H1 (cell line): ENCODE measurements around the gene FAM167B. TPM values are rescaled to one million over a fixed set of nuclear protein-coding genes. Genes with fewer than 3 reads are reported as not detected.

ENCODE experiments used
- CTCF ChIA-PET: fragments of 300-600 bp; sonication (Branson Sonifier 250); formaldehyde crosslinking; loops from one replicate; lab custom pipeline; 2021; ENCODE audit not compliant: partially characterized antibody; lab: Charles Lee
- POLR2A ChIA-PET: fragments of 300-600 bp; sonication (Branson Sonifier 250); formaldehyde crosslinking; loops from one replicate; lab custom pipeline; 2021; ENCODE audit warnings: inconsistent platforms; ENCODE audit not compliant: partially characterized antibody; lab: Charles Lee
- DNase-seq, 2 experiments: peaks; one replicate each; pipeline versions ENCODE4 v3.0.0 to v3.0.0-alpha.2; 2010 to 2022; ENCODE audit warnings: low spot score in 2 of 2, low read depth in 1 of 2, mixed read lengths in 1 of 2
- FAIRE-seq: peaks from 2 replicates; lab custom pipeline; 2011; peaks lifted over from hg19 to GRCh38; lab: Jason Lieb, UNC
- H2AFZ ChIP-seq: 2 replicates; pipeline ENCODE4 v1.8.1; 2012; ENCODE audit warnings: low read length, inconsistent platforms
- H2AK5ac ChIP-seq: 2 replicates; pipeline ENCODE4 v1.6.1; 2013; ENCODE audit warnings: low read depth, low read length
- H2BK120ac ChIP-seq: replicated peaks from 2 replicates; pipeline ENCODE3; 2013; ENCODE audit warnings: low read depth, low read length, inconsistent platforms
- H2BK12ac ChIP-seq: 2 replicates; pipeline ENCODE4 v1.6.1; 2013; ENCODE audit warnings: low read depth, low read length
- H2BK15ac ChIP-seq: 2 replicates; pipeline ENCODE4 v1.6.1; 2013; ENCODE audit warnings: low read length
- H2BK20ac ChIP-seq: 2 replicates; pipeline ENCODE4 v1.6.1; 2013; ENCODE audit warnings: low read length
- H2BK5ac ChIP-seq: 2 replicates; pipeline ENCODE4 v1.6.1; 2013; ENCODE audit warnings: low read depth, low read length
- H3K14ac ChIP-seq: 2 replicates; pipeline ENCODE4 v1.6.1; 2013; ENCODE audit warnings: inconsistent platforms; ENCODE audit not compliant: insufficient read length
- H3K18ac ChIP-seq: 2 replicates; pipeline ENCODE4 v1.6.1; 2013; ENCODE audit warnings: low read length; ENCODE audit errors: extremely low read depth
- H3K23ac ChIP-seq: 2 replicates; pipeline ENCODE4 v1.6.1; 2013; ENCODE audit warnings: inconsistent platforms; ENCODE audit not compliant: insufficient read length
- H3K23me2 ChIP-seq: 2 replicates; pipeline ENCODE4 v1.6.1; 2013; ENCODE audit warnings: low read depth, low read length
- H3K27ac ChIP-seq: 2 replicates; pipeline ENCODE4 v1.6.1; 2011; ENCODE audit warnings: low read depth, low read length, inconsistent platforms
- H3K27me3 ChIP-seq, 4 experiments: replicated peaks in 1 of 4; 1 replicate in 1 of 4; 2 replicates in 3 of 4; pipeline versions ENCODE4 v1.6.1 to v1.8.1; 2011 to 2013; ENCODE audit warnings: low read length in 3 of 4, mild to moderate bottlenecking in 3 of 4, inconsistent platforms in 2 of 4, mixed read lengths in 2 of 4, moderate library complexity in 1 of 4; ENCODE audit not compliant: control insufficient read depth in 3 of 4, insufficient read depth in 3 of 4; ENCODE audit errors: extremely low read depth in 1 of 4
- H3K36me3 ChIP-seq, 4 experiments: 2 replicates each; pipeline versions ENCODE4 v1.6.1 to v1.8.1; 2011 to 2013; ENCODE audit warnings: mild to moderate bottlenecking in 4 of 4, low read length in 3 of 4, moderate library complexity in 2 of 4, control low read depth in 1 of 4, inconsistent platforms in 1 of 4; ENCODE audit not compliant: insufficient read depth in 4 of 4, control insufficient read depth in 2 of 4
- H3K4ac ChIP-seq: replicated peaks from 2 replicates; pipeline ENCODE3; 2013; ENCODE audit warnings: low read length, low read depth, mixed read lengths, inconsistent platforms; ENCODE audit not compliant: insufficient read length
- H3K4me1 ChIP-seq, 4 experiments: replicated peaks in 1 of 4; 1 replicate in 1 of 4; 2 replicates in 3 of 4; pipeline versions ENCODE4 v1.6.1 to v1.8.1; 2011 to 2013; ENCODE audit warnings: low read length in 3 of 4, inconsistent platforms in 2 of 4, mixed read lengths in 1 of 4; ENCODE audit not compliant: insufficient read depth in 4 of 4, control insufficient read depth in 3 of 4
- H3K4me2 ChIP-seq, 2 experiments: 2 replicates each; pipeline versions ENCODE4 v1.6.1 to v1.8.1; 2011 to 2013; ENCODE audit warnings: low read depth in 2 of 2, low read length in 2 of 2, control low read depth in 1 of 2, inconsistent platforms in 1 of 2, mild to moderate bottlenecking in 1 of 2; ENCODE audit not compliant: insufficient read depth in 1 of 2
- H3K4me3 ChIP-seq, 4 experiments: fragments of 200-600, 300-600 bp in 1 of 4; sonication (generic), shearing (Covaris generic), sonication (Bioruptor Twin) in 1 of 4; 2 replicates each; pipeline versions ENCODE4 v1.5.1 to v1.8.1; 2011 to 2016; ENCODE audit warnings: low read length in 4 of 4, low read depth in 3 of 4, control low read depth in 2 of 4, inconsistent platforms in 2 of 4, mild to moderate bottlenecking in 2 of 4, mixed read lengths in 1 of 4, moderate library complexity in 1 of 4; ENCODE audit not compliant: insufficient read depth in 2 of 4; ENCODE audit errors: extremely low read depth in 1 of 4
- H3K56ac ChIP-seq: replicated peaks from 2 replicates; pipeline ENCODE3; 2013; ENCODE audit warnings: low read depth, mild to moderate bottlenecking, mixed read lengths, low read length, inconsistent platforms; ENCODE audit not compliant: insufficient read length
- H3K79me1 ChIP-seq: 2 replicates; pipeline ENCODE4 v1.6.1; 2013; ENCODE audit warnings: low read depth, low read length, control low read depth
- H3K79me2 ChIP-seq, 2 experiments: 2 replicates each; pipeline versions ENCODE4 v1.6.1 to v1.8.1; 2012 to 2013; ENCODE audit warnings: low read length in 2 of 2, mild to moderate bottlenecking in 2 of 2, inconsistent platforms in 1 of 2; ENCODE audit not compliant: insufficient read depth in 2 of 2, control insufficient read depth in 1 of 2
- H3K9ac ChIP-seq, 4 experiments: replicated peaks in 1 of 4; 1 replicate in 1 of 4; 2 replicates in 3 of 4; pipeline versions ENCODE4 v1.6.1 to v1.8.1; 2011 to 2013; ENCODE audit warnings: low read depth in 3 of 4, low read length in 3 of 4, control low read depth in 2 of 4, mild to moderate bottlenecking in 2 of 4, moderate library complexity in 2 of 4, inconsistent platforms in 1 of 4; ENCODE audit errors: extremely low read depth in 1 of 4
- H3K9me3 ChIP-seq, 2 experiments: 2 replicates each; pipeline versions ENCODE4 v1.6.1 to v1.8.1; 2012 to 2013; ENCODE audit warnings: mild to moderate bottlenecking in 2 of 2, moderate library complexity in 2 of 2, control low read depth in 1 of 2, inconsistent platforms in 1 of 2, low read depth in 1 of 2, low read length in 1 of 2, mixed read lengths in 1 of 2; ENCODE audit not compliant: insufficient read depth in 2 of 2
- H4K20me1 ChIP-seq, 2 experiments: replicated peaks in 1 of 2; 2 replicates each; pipeline versions ENCODE3 to v1.8.1; 2011 to 2013; ENCODE audit warnings: inconsistent platforms in 2 of 2, low read length in 2 of 2, mild to moderate bottlenecking in 1 of 2; ENCODE audit not compliant: insufficient read depth in 2 of 2, control insufficient read depth in 1 of 2
- H4K5ac ChIP-seq: 2 replicates; pipeline ENCODE4 v1.6.1; 2013; ENCODE audit warnings: low read length, low read depth, mixed read lengths, inconsistent platforms; ENCODE audit not compliant: insufficient read length
- H4K8ac ChIP-seq: 2 replicates; pipeline ENCODE4 v1.8.0; 2013; ENCODE audit warnings: mild to moderate bottlenecking, moderate library complexity, low read length, inconsistent platforms; ENCODE audit not compliant: insufficient read depth; ENCODE audit errors: extremely low read depth
- H4K91ac ChIP-seq: replicated peaks from 2 replicates; pipeline ENCODE3; 2013; ENCODE audit warnings: low read length, mixed read lengths, inconsistent platforms; ENCODE audit not compliant: insufficient read length
- BACH1 ChIP-seq: IDR thresholded peaks from 2 replicates; pipeline ENCODE4 v1.6.1; 2012; ENCODE audit warnings: low read length, improper control_type of control experiment
- EZH2 ChIP-seq: fragments of 200-600 bp; sonication (generic); IDR thresholded peaks from 2 replicates; pipeline ENCODE4 v1.7.1; 2012; ENCODE audit warnings: low read depth, mild to moderate bottlenecking, moderate library complexity, low read length, inconsistent platforms; ENCODE audit not compliant: severe bottlenecking
- KDM4A ChIP-seq: IDR thresholded peaks from one replicate; pipeline ENCODE4 v1.7.1; 2012; ENCODE audit warnings: low read depth, mild to moderate bottlenecking, moderate library complexity, low read length, inconsistent platforms; ENCODE audit not compliant: severe bottlenecking
- MAX ChIP-seq: IDR thresholded peaks from 2 replicates; pipeline ENCODE4 v1.6.1; 2012; ENCODE audit warnings: inconsistent platforms
- PHF8 ChIP-seq: fragments of 200-600 bp; sonication (generic); conservative IDR thresholded peaks from 2 replicates; pipeline ENCODE4 v1.7.1; 2012; ENCODE audit warnings: low read depth, mild to moderate bottlenecking, inconsistent platforms, low read length, moderate library complexity
- RNF2 ChIP-seq: fragments of 200-900, 300-1000 bp; sonication (generic); IDR thresholded peaks from 2 replicates; pipeline ENCODE4 v1.7.1; 2016; ENCODE audit warnings: borderline replicate concordance, low read depth, mild to moderate bottlenecking, antibody characterized with exemption, low read length; ENCODE audit not compliant: poor library complexity, severe bottlenecking; ENCODE audit errors: missing control alignments
- SIN3A ChIP-seq, 2 experiments: IDR thresholded peaks in 1 of 2; conservative IDR thresholded peaks in 1 of 2; 2 replicates each; pipeline ENCODE4 v1.6.1; 2011 to 2012; ENCODE audit warnings: low read length in 2 of 2, improper control_type of control experiment in 1 of 2, low read depth in 1 of 2, mild to moderate bottlenecking in 1 of 2
- TEAD4 ChIP-seq: IDR thresholded peaks from 2 replicates; pipeline ENCODE4 v1.6.1; 2012; ENCODE audit warnings: low read depth, low read length, inconsistent platforms, mixed read lengths
- USF2 ChIP-seq: IDR thresholded peaks from 2 replicates; pipeline ENCODE4 v1.6.1; 2011; ENCODE audit warnings: low read length, improper control_type of control experiment
- YY1 ChIP-seq: IDR thresholded peaks from 2 replicates; pipeline ENCODE4 v1.6.1; 2011; ENCODE audit warnings: low read depth, mild to moderate bottlenecking, low read length
- WGBS, 2 experiments: shearing (Covaris generic) in 1 of 2; methylation state at CpG; one replicate each; pipeline versions ENCODE4 v1.1.6 to v1.1.7; 2013 to 2015; ENCODE audit warnings: low lambda C conversion rate in 2 of 2, mixed read lengths in 2 of 2, inconsistent platforms in 1 of 2, low coverage in 1 of 2, missing lambda C conversion rate in 1 of 2; ENCODE audit not compliant: insufficient replicate concordance in 2 of 2, insufficient coverage in 1 of 2, insufficient read length in 1 of 2; ENCODE audit errors: extremely low coverage in 1 of 2, missing lambda C conversion rate in 1 of 2; 5-methylcytosine and 5-hydroxymethylcytosine counted together
- polyA plus RNA-seq, 7 experiments: library from polyadenylated mRNA; depleted of rRNA in 3 of 7; stranded (reverse) in 5 of 7; unstranded in 2 of 7; fragments of >200 nt in 5 of 7; fragments of 200-250 nt in 2 of 7; gene quantifications; 1 replicate in 5 of 7; 2 replicates in 1 of 7; 4 replicates in 1 of 7; pipeline versions ENCODE4 v1.2.1 to v1.2.3, GENCODE V29; 2011 to 2013; ENCODE audit warnings: missing spikeins in 2 of 7, mixed read lengths in 2 of 7
- total RNA-seq: library from RNA; stranded (reverse); fragmentation: NEBNext Ultra II Directional; extraction: Animal tissue kit (Norgen Biotek cat#: 25700); gene quantifications from 2 replicates; pipeline ENCODE4 v1.2.1, GENCODE V29; 2021

FAM167B gene
- total and polyA plus RNA-seq, 2 of the 8 experiments (the other 6 are each of a cell fraction or from before 2014, with no cell fraction given): 2.8 to 3.9 TPM

- ChIA-PET CTCF (interaction anchor here (0.8 to 4.2 kb wide), 5 partner anchors 12 to 49 kb away, joined by 3 to 25 read pairs (median 6); no protein-coding TSS in a partner anchor), POLR2A (interaction anchor here (0.5 to 21.3 kb wide), 21 partner anchors 9 to 172 kb away, joined by 3 to 332 read pairs (median 7); partner anchors contain the start of genes DCDC2B, FAM229A, HDAC1 and IQCC)
- H2BK120ac ChIP-seq: no peak overlapping the region
- H3K4me2 ChIP-seq: peak overlapping the region; percentile 76 to 92
- H3K4me1 ChIP-seq: peaks cover 13 to 28% (median 18%) of the 10 kb centered on the region in 4 experiments
- H3K14ac ChIP-seq: no peak overlapping the region
- 0 out of 7 replicates have a peak overlapping the region, but pooled peaks of 2 of the 4 experiments have one; percentile 6 to 14 for H3K9ac ChIP-seq
- no peak overlapping the region for H4K8ac ChIP-seq
- peak overlapping the region; percentile 80; the same call in 1 of the 2 replicates for H2BK12ac ChIP-seq
- peaks cover 16 to 30% (median 22%) of the 10 kb centered on the region in 4 experiments; a peak in 7 of 8 replicates for H3K36me3 ChIP-seq
- peak overlapping the region; percentile 53 for H2BK5ac ChIP-seq
- no peak overlapping the region for H2AK5ac ChIP-seq
- H3K18ac ChIP-seq: peak overlapping the region; percentile 79; the same call in 1 of the 2 replicates
- no peak overlapping the region for H4K5ac ChIP-seq
- FAIRE-seq (no peak), DNase-seq (peak in 1 of 2 experiments; percentile 58)
- no peak overlapping the region for H2AFZ ChIP-seq
- peaks cover 3 to 5% of the 10 kb centered on the region in 2 experiments for H4K20me1 ChIP-seq
- H2BK15ac ChIP-seq: no peak overlapping the region
- no peak overlapping the region for H2BK20ac ChIP-seq
- peaks cover 9% of the 10 kb centered on the region; the same call in 1 of the 2 replicates for H3K23me2 ChIP-seq
- H3K27me3 ChIP-seq: peaks cover 0 to 4% (median under 1%) of the 10 kb centered on the region in 4 experiments; a peak in 3 of 7 replicates
- H3K4ac ChIP-seq: no peak overlapping the region
- no peak overlapping the region for H3K56ac ChIP-seq
- 0 out of 2 replicates have a peak, but pooled peaks cover 3% of the 10 kb centered on the region for H3K79me1 ChIP-seq
- no peaks in the 10 kb centered on the region for H3K79me2 ChIP-seq
- no peak overlapping the region for H4K91ac ChIP-seq
- no peak overlapping the region for H3K27ac ChIP-seq
- H3K23ac ChIP-seq: no peak overlapping the region
- H3K4me3 ChIP-seq: peak overlapping the region; percentile 47 to 67 (median 62); a peak in 6 of 8 replicates
- WGBS, 2 experiments: 36% methylated on average over 6 of the region's 6 CpGs; no CpG with 5 or more reads in 1 of the 2 experiments
- H3K9me3 ChIP-seq: no peaks in the 10 kb centered on the region
- TF ChIP-seq TEAD4 (no peak), KDM4A (no peak), PHF8 (no peak), YY1 (no peak), BACH1 (no peak), MAX (no peak), RNF2 (no peak), SIN3A (conservative IDR thresholded peaks at IDR 0.05 in 1 of 2, IDR thresholded peaks at IDR 0.05 in 1 of 2; ENCODE audit: low read depth in 1 of 2, low read length in 2 of 2) (no peak; a peak in 1 of 4 replicates), EZH2 (no peak), USF2 (no peak)
These were observed 47.3 kb upstream of the FAM167B start for GRCh38 chr1:32199717-32200072.
